ENCODE results near the gene TFR2. TPM values are rescaled to one million over a fixed set of nuclear protein-coding genes. Genes with fewer than 3 reads are reported as not detected.
A peak's percentile ranks its signal among the peaks of the same experiment; 100 is the strongest.

Gene TFR2
- total and polyA plus RNA-seq, 2 of the 13 experiments (the other 11 are each of a cell fraction or from before 2014, with no cell fraction given): 36.9 to 64.2 TPM

- TF ChIP-seq ZBTB40 (IDR thresholded peaks at IDR 0.05): no peak
- no peak for TF ChIP-seq ZBTB40 (CRISPR knock-in tag; IDR thresholded peaks at IDR 0.05)
- no peak for TF ChIP-seq HMG20A (CRISPR knock-in tag; IDR thresholded peaks at IDR 0.05; ENCODE audit: borderline replicate concordance)
- TF ChIP-seq RFX3 (CRISPR knock-in tag; IDR thresholded peaks at IDR 0.05): no peak
- no peak; the same call in 1 of the 2 replicates for TF ChIP-seq BORCS8-MEF2B (CRISPR knock-in tag; IDR thresholded peaks at IDR 0.05)
- no peak for TF ChIP-seq GPN1 (CRISPR knock-in tag; IDR thresholded peaks at IDR 0.05; ENCODE audit: borderline replicate concordance)
- no peak for TF ChIP-seq NFE2 (CRISPR knock-in tag; IDR thresholded peaks at IDR 0.05)
- TF ChIP-seq SKIL (CRISPR knock-in tag; IDR thresholded peaks at IDR 0.05; ENCODE audit: borderline replicate concordance): no peak
- TF ChIP-seq ZMAT5 (CRISPR knock-in tag; IDR thresholded peaks at IDR 0.05; ENCODE audit: borderline replicate concordance, low read depth): no peak
- TF ChIP-seq FOXC1 (CRISPR knock-in tag; IDR thresholded peaks at IDR 0.05; ENCODE audit: borderline replicate concordance): peak; percentile 58; the same call in 1 of the 2 replicates
- peak; percentile 59 for TF ChIP-seq CEBPG (CRISPR knock-in tag; IDR thresholded peaks at IDR 0.05)
- TF ChIP-seq KLF15 (CRISPR knock-in tag; IDR thresholded peaks at IDR 0.05; ENCODE audit: borderline replicate concordance): no peak
- no peak for TF ChIP-seq AGO2 (optimal IDR thresholded peaks at IDR 0.05; ENCODE audit: low read depth, low read length)
- peak; percentile 50 for TF ChIP-seq ZMYM4 (CRISPR knock-in tag; IDR thresholded peaks at IDR 0.05)
- no peak for TF ChIP-seq TRAFD1 (CRISPR knock-in tag; IDR thresholded peaks at IDR 0.05; ENCODE audit: borderline replicate concordance)
- TF ChIP-seq MIER3 (CRISPR knock-in tag; IDR thresholded peaks at IDR 0.05; ENCODE audit: borderline replicate concordance): no peak
- TF ChIP-seq MTF1 (CRISPR knock-in tag; IDR thresholded peaks at IDR 0.05): no peak
Observed at GRCh38 chr7:100611983-100612729, 29.2 kb downstream of the TFR2 start, which contains the start of gene MOSPD3 (continued).
